SK-N-SH treated with all-trans-retinoic acid at 6 μM for 48 hours (cell line): ENCODE data around the gene MTHFS.

ENCODE experiments used
- ARNTL ChIP-seq: fragments of 450-650 bp; formaldehyde crosslinking; IDR thresholded peaks from 2 replicates; pipeline ENCODE4 v1.5.0; 2020; ENCODE audit warnings: low read depth, mild to moderate bottlenecking, moderate library complexity, borderline replicate concordance
- BACH2 ChIP-seq: fragments of 250-450 bp; sonication (Bioruptor Pico); IDR thresholded peaks from 2 replicates; pipeline ENCODE4 v1.9.0; 2021; ENCODE audit warnings: mild to moderate bottlenecking, borderline replicate concordance
- CREB5 ChIP-seq: fragments of 250-450 bp; sonication (Bioruptor Pico); IDR thresholded peaks from 2 replicates; pipeline ENCODE4 v1.5.1; 2020; ENCODE audit warnings: low read depth, mild to moderate bottlenecking, moderate library complexity
- ESRRG ChIP-seq: fragments of 250-450 bp; sonication (Bioruptor Pico); IDR thresholded peaks from 2 replicates; pipeline ENCODE4 v1.6.1; 2021; ENCODE audit warnings: mild to moderate bottlenecking
- ISL1 ChIP-seq: fragments of 250-450 bp; sonication (Bioruptor Pico); IDR thresholded peaks from 2 replicates; pipeline ENCODE4 v2.1.2; 2022; ENCODE audit warnings: mild to moderate bottlenecking, moderate library complexity
- PATZ1 ChIP-seq: fragments of 250-450 bp; sonication (Bioruptor Pico); IDR thresholded peaks from 2 replicates; pipeline ENCODE4 v1.8.0; 2020; ENCODE audit warnings: mild to moderate bottlenecking, moderate library complexity, borderline replicate concordance
- RARB ChIP-seq: fragments of 250-450 bp; sonication (Bioruptor Pico); IDR thresholded peaks from 2 replicates; pipeline ENCODE4 v1.8.0; 2021; ENCODE audit warnings: mild to moderate bottlenecking, moderate library complexity
- SNAI2 ChIP-seq: fragments of 250-450 bp; sonication (Bioruptor Pico); IDR thresholded peaks from 2 replicates; pipeline ENCODE4 v1.5.0; 2020; ENCODE audit warnings: mild to moderate bottlenecking, moderate library complexity
- TOX ChIP-seq: fragments of 250-450 bp; sonication (Bioruptor Pico); IDR thresholded peaks from 2 replicates; pipeline ENCODE4 v1.8.0; 2021; ENCODE audit warnings: mild to moderate bottlenecking, moderate library complexity, borderline replicate concordance
- ZC3H10 ChIP-seq: fragments of 250-450 bp; sonication (Bioruptor Pico); IDR thresholded peaks from 2 replicates; pipeline ENCODE4 v1.5.1; 2021; ENCODE audit warnings: mild to moderate bottlenecking, moderate library complexity
- ZFP3 ChIP-seq: fragments of 250-450 bp; sonication (Bioruptor Pico); IDR thresholded peaks from 2 replicates; pipeline ENCODE4 v1.5.0; 2020; ENCODE audit warnings: mild to moderate bottlenecking, moderate library complexity
- ZFP30 ChIP-seq: fragments of 450-650 bp; formaldehyde crosslinking; IDR thresholded peaks from 2 replicates; pipeline ENCODE4 v1.5.0; 2022; ENCODE audit warnings: mild to moderate bottlenecking, moderate library complexity
- ZNF565 ChIP-seq: fragments of 450-650 bp; formaldehyde crosslinking; conservative IDR thresholded peaks from 2 replicates; pipeline ENCODE4 v1.5.0; 2020; ENCODE audit warnings: low read depth, mild to moderate bottlenecking, moderate library complexity

DNA sequence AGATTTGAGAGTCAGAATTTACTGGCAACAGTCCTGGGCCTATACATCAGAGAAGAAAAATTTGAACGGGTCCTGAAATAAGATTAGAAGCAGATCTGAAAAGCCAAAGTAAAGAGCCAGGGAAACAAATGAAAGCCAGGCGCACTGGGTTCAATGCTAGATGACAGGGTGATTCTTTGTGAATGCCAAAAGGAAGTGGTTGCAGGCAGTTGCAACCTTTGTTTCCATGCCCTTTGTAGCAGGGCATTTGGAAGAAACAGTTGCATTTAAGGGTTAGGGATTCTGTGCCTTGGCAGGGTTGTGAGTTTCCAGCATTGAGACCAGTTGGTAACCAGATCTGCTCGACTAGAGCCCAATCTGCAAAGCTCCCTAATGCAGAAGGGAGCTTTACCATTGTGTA, 36.4 kb upstream of the MTHFS start:
- TF ChIP-seq ISL1 (CRISPR knock-in tag) (no peak), BACH2 (CRISPR knock-in tag) (no peak), CREB5 (CRISPR knock-in tag) (no peak), ZNF565 (CRISPR knock-in tag) (no peak), ZC3H10 (CRISPR knock-in tag) (no peak), ZFP30 (CRISPR knock-in tag) (no peak), TOX (CRISPR knock-in tag) (no peak), PATZ1 (no peak), ESRRG (CRISPR knock-in tag) (no peak), RARB (no peak), ZFP3 (no peak), ARNTL (CRISPR knock-in tag) (no peak), SNAI2 (no peak)
